ENCODE measurements around the gene XRCC5.

XRCC5 gene

GRCh38 chr2:216188559-216188850 is 79.4 kb downstream of the XRCC5 start:
- TF ChIP-seq, protein P1, sequence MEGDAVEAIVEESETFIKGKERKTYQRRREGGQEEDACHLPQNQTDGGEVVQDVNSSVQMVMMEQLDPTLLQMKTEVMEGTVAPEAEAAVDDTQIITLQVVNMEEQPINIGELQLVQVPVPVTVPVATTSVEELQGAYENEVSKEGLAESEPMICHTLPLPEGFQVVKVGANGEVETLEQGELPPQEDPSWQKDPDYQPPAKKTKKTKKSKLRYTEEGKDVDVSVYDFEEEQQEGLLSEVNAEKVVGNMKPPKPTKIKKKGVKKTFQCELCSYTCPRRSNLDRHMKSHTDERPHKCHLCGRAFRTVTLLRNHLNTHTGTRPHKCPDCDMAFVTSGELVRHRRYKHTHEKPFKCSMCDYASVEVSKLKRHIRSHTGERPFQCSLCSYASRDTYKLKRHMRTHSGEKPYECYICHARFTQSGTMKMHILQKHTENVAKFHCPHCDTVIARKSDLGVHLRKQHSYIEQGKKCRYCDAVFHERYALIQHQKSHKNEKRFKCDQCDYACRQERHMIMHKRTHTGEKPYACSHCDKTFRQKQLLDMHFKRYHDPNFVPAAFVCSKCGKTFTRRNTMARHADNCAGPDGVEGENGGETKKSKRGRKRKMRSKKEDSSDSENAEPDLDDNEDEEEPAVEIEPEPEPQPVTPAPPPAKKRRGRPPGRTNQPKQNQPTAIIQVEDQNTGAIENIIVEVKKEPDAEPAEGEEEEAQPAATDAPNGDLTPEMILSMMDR (IDR thresholded peaks at IDR 0.05), result no peak
- H3K9me3 ChIP-seq, result no peaks in the 10 kb centered on the region
- H3K4me3 ChIP-seq, result no peak overlapping the region
- no peaks in the 10 kb centered on the region for H3K27me3 ChIP-seq
- H3K27ac ChIP-seq, result peak overlapping the region in 1 of 2 donors; percentile 22
- peaks cover 0 to 26% (median 10%) of the 10 kb centered on the region in 4 donors for H3K4me1 ChIP-seq
- no peak for DNase-seq
- intact Hi-C loops (cut with DNase I; ENCODE audit: low total_unique reads), result no loop called here
- H3K36me3 ChIP-seq, result peaks cover 22 to 41% (median 35%) of the 10 kb centered on the region in 3 donors

- TF ChIP-seq, protein P1 (IDR thresholded peaks at IDR 0.05), result no peak
- no peak overlapping the region for H3K4me3 ChIP-seq
- H3K27me3 ChIP-seq, result no peaks in the 10 kb centered on the region
- no peaks in the 10 kb centered on the region for H3K9me3 ChIP-seq
- peaks cover 0 to 26% (median 10%) of the 10 kb centered on the region in 4 donors for H3K4me1 ChIP-seq
- intact Hi-C loops (cut with DNase I; ENCODE audit: low total_unique reads), result no loop called here
- H3K36me3 ChIP-seq, result peaks cover 27 to 45% (median 40%) of the 10 kb centered on the region in 3 donors
- H3K27ac ChIP-seq, result peak overlapping the region in 1 of 2 donors; percentile 22
- no peak for DNase-seq
These were observed 79.8 kb downstream of the XRCC5 start for GRCh38 chr2:216188956-216189355.

GRCh38 chr2:216189410-216189809 is 80.3 kb downstream of the XRCC5 start:
- Histone ChIP-seq H3K27ac (no peak overlapping the region), H3K36me3 (peaks cover 29 to 45% (median 41%) of the 10 kb centered on the region in 3 donors), H3K27me3 (no peaks in the 10 kb centered on the region), H3K4me1 (peaks cover 0 to 26% (median 10%) of the 10 kb centered on the region in 4 donors), H3K9me3 (no peaks in the 10 kb centered on the region), H3K4me3 (no peak overlapping the region)
- no peak for DNase-seq
- TF ChIP-seq, protein P1 (IDR thresholded peaks at IDR 0.05), result no peak
- intact Hi-C loops (cut with DNase I; ENCODE audit: low total_unique reads), result no loop called here

DNA sequence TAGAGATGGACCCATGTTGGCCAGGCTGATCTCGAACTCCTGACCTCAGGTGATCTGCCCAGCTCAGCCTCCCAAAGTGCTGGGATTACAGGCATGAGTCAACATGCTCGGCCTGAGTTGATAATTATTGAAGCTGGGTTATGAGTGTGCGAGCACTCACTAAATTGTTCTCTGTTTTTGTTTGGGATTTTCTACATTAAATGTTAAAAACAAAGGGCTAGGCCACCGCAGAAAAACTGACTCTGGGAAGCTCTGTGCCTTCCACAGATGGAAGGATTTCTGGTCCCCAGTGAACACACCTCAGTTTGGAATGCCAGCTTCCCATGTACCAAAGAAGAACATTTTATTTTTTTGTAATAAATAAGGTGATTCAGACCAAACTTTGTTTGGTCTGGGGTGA is 83.0 kb downstream of the XRCC5 start:
- Histone ChIP-seq H3K36me3 (peaks cover 54 to 70% (median 55%) of the 10 kb centered on the region in 3 donors), H3K27ac (no peak overlapping the region), H3K9me3 (no peaks in the 10 kb centered on the region), H3K4me1 (peaks cover 0 to 21% (median 10%) of the 10 kb centered on the region in 4 donors), H3K27me3 (no peaks in the 10 kb centered on the region), H3K4me3 (no peak overlapping the region)
- DNase-seq, result no peak
- TF ChIP-seq, protein P1 (IDR thresholded peaks at IDR 0.05), result no peak
- intact Hi-C loops (cut with DNase I; ENCODE audit: low total_unique reads), result no loop called here

DNA sequence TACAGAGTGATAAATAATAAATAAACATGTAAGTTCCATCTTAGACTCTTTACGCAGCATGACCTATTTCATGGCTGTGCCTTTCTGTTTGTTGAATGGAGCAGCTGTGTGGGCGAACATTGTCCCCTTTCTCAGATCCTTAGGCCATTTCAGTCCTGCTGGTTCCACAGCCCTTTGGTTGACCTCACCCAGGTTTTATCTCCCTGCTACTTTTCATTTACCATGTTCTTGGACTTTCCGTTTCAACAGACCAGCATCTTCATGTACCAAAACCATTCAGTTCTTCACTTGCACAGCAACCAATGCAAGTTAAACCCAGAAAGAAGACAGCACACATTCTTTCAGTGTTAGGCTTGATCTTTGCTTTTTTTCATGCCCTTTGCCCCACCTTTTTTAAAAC is 83.8 kb downstream of the XRCC5 start:
- peaks cover 61 to 78% (median 63%) of the 10 kb centered on the region in 3 donors for H3K36me3 ChIP-seq
- H3K27ac ChIP-seq, result no peak overlapping the region
- intact Hi-C loops (cut with DNase I; ENCODE audit: low total_unique reads), result no loop called here
- H3K4me3 ChIP-seq, result no peak overlapping the region
- DNase-seq, result no peak
- TF ChIP-seq, protein P1 (IDR thresholded peaks at IDR 0.05), result no peak
- H3K9me3 ChIP-seq, result no peaks in the 10 kb centered on the region
- no peaks in the 10 kb centered on the region for H3K27me3 ChIP-seq
- H3K4me1 ChIP-seq, result peaks cover 0 to 14% (median 8%) of the 10 kb centered on the region in 4 donors

DNA sequence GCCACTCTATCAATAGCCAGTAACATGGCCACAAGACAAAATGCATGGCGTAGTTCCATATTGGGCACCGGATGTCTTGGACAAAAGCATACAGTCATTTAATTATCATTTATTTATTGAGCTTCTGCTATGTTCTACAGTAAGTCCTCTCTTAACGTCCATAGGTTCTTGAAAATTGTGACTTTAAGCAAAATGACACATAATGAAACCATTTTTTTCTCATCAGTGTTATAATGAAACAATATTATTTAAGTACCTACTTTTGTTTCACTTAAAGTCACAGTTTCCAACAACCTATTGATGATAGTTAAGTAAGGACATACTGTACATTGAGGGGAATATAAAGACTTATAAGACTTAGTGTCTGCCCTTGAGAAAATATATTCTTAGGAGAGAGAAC is 84.9 kb downstream of the XRCC5 start:
- Histone ChIP-seq H3K27me3 (no peaks in the 10 kb centered on the region), H3K27ac (no peak overlapping the region), H3K36me3 (peaks cover 67 to 86% (median 70%) of the 10 kb centered on the region in 3 donors), H3K9me3 (no peaks in the 10 kb centered on the region), H3K4me1 (peaks cover 0 to 3% (median 1%) of the 10 kb centered on the region in 4 donors), H3K4me3 (no peak overlapping the region)
- intact Hi-C loops (cut with DNase I; ENCODE audit: low total_unique reads), result no loop called here
- DNase-seq, result no peak
- TF ChIP-seq, protein P1 (IDR thresholded peaks at IDR 0.05), result no peak
